ENCODE measurements around the gene ACAD8. TPM values are rescaled to one million over a fixed set of nuclear protein-coding genes. Genes with fewer than 3 reads are reported as not detected.

Gene ACAD8
- total and polyA plus RNA-seq, 10 of the 15 experiments (the other 5 are each of a cell fraction or from before 2014, with no cell fraction given), result 9.9 to 34.8 (median 22.2) TPM

DNA sequence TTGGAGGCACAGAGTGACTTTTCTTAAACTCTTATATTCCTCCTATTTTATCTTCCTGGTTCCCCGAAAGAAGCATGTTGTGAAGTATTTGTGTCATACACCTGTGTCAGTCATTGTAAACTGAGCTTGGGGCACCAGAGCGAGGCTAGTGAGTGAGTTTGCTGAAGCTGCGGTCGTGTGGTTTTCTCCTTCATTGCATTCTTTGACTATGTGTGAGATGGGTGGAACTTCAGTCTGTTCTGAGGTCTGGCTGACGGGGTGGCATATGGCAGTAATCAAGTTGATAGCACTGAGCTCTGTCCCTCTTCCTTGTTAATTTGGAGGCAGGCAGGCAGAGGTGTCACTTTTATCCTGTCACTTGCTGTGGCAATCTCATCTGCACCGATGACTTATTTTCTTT, 24.7 kb upstream of the ACAD8 start:
- intact Hi-C loops (cut with micrococcal nuclease; ENCODE audit: unreplicated experiment) (no loop called here), in situ Hi-C loops (cut with MboI) (no loop called here)
- ChIA-PET CTCF (interaction anchor here (0.8 to 2.7 kb wide), 7 partner anchors 11 to 33 kb away, joined by 3 to 18 read pairs (median 4); partner anchors contain the start of genes ACAD8 and THYN1), RAD21 (ENCODE audit: unreplicated experiment) (interaction anchor here (1.2 kb wide), 1 partner anchor 25 kb away, joined by 6 read pairs; the partner anchor contains the start of gene ACAD8), SMC1A (ENCODE audit: uncharacterized antibody, unreplicated experiment) (interaction anchor here (0.7 to 1.7 kb wide), 7 partner anchors 11 to 178 kb away, joined by 3 to 8 read pairs (median 5); partner anchors contain the start of gene ACAD8), POLR2A (no interaction called here)
- Histone ChIP-seq H3K27me3 (replicated peaks in 1 of 2; ENCODE audit: control insufficient read depth in 2 of 2, insufficient read depth in 2 of 2, low read length in 1 of 2) (no peaks in the 10 kb centered on the region), H3K79me2 (ENCODE audit: control insufficient read depth, insufficient read depth, low read length) (peaks cover 6% of the 10 kb centered on the region), H3K4me3 (no peak overlapping the region), H3K4me1 (ENCODE audit: control insufficient read depth, insufficient read depth, low read length) (peaks cover 28% of the 10 kb centered on the region), H3K9ac (ENCODE audit: control insufficient read depth, insufficient read depth, low read length) (no peak overlapping the region), H3K36me3 (ENCODE audit: control insufficient read depth in 2 of 2, insufficient read depth in 2 of 2, low read length in 1 of 2) (no peaks in the 10 kb centered on the region), H2AFZ (ENCODE audit: control insufficient read depth, low read depth, low read length) (no peak overlapping the region), H3K27ac (ENCODE audit: control insufficient read depth, insufficient read depth) (no peak overlapping the region), H4K20me1 (ENCODE audit: control insufficient read depth, insufficient read depth) (peaks cover 17% of the 10 kb centered on the region; the same call in 1 of the 2 replicates), H3K9me3 (replicated peaks; ENCODE audit: control insufficient read depth, insufficient read depth, low read length) (no peaks in the 10 kb centered on the region), H3K4me2 (ENCODE audit: control insufficient read depth, insufficient read depth) (peak overlapping the region; percentile 50)
- DNase-seq (ENCODE audit: low read depth, low spot score) (peak; percentile 83), FAIRE-seq (peak; percentile 87), ATAC-seq (peak; percentile 76)
- no TSS peak for BruUV-seq (replicated peaks)
- 0% methylated on average over 6 of the region's 6 CpGs for WGBS (ENCODE audit: insufficient coverage, insufficient replicate concordance, low lambda C conversion rate, missing lambda C conversion rate)
- TF ChIP-seq SUPT20H (IDR thresholded peaks at IDR 0.05; ENCODE audit: borderline replicate concordance, control insufficient read depth, low read depth, low read length) (no peak), PAX5 (IDR thresholded peaks at IDR 0.05; ENCODE audit: borderline replicate concordance, low read depth, low read length) (peak; percentile 98), TBL1XR1 (IDR thresholded peaks at IDR 0.05; ENCODE audit: low read depth, low read length) (0 out of 2 replicates have a peak, but pooled peaks have one; percentile 24), ATF7 (IDR thresholded peaks at IDR 0.05; ENCODE audit: low read depth) (peak; percentile 65; the same call in 1 of the 2 replicates), EP300 (IDR thresholded peaks at IDR 0.05; ENCODE audit: borderline replicate concordance in 1 of 2, control insufficient read depth in 1 of 2, low read depth in 2 of 2, low read length in 2 of 2) (peak; percentile 25 to 45; a peak in 1 of 4 replicates), CBFB (IDR thresholded peaks at IDR 0.05; ENCODE audit: low read depth) (peak; percentile 91), ZNF207 (IDR thresholded peaks at IDR 0.05; ENCODE audit: borderline replicate concordance) (no peak), DPF2 (IDR thresholded peaks at IDR 0.05) (0 out of 2 replicates have a peak, but pooled peaks have one; percentile 37), RUNX3 (IDR thresholded peaks at IDR 0.05; ENCODE audit: low read length) (peak; percentile 98), TCF3 (IDR thresholded peaks at IDR 0.05; ENCODE audit: borderline replicate concordance, insufficient read depth, low read depth, low read length) (peak; percentile 78; the same call in 1 of the 2 replicates)
- TF ChIP-seq, protein P1, sequence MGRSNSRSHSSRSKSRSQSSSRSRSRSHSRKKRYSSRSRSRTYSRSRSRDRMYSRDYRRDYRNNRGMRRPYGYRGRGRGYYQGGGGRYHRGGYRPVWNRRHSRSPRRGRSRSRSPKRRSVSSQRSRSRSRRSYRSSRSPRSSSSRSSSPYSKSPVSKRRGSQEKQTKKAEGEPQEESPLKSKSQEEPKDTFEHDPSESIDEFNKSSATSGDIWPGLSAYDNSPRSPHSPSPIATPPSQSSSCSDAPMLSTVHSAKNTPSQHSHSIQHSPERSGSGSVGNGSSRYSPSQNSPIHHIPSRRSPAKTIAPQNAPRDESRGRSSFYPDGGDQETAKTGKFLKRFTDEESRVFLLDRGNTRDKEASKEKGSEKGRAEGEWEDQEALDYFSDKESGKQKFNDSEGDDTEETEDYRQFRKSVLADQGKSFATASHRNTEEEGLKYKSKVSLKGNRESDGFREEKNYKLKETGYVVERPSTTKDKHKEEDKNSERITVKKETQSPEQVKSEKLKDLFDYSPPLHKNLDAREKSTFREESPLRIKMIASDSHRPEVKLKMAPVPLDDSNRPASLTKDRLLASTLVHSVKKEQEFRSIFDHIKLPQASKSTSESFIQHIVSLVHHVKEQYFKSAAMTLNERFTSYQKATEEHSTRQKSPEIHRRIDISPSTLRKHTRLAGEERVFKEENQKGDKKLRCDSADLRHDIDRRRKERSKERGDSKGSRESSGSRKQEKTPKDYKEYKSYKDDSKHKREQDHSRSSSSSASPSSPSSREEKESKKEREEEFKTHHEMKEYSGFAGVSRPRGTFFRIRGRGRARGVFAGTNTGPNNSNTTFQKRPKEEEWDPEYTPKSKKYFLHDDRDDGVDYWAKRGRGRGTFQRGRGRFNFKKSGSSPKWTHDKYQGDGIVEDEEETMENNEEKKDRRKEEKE (IDR thresholded peaks at IDR 0.05), result no peak
- TF ChIP-seq, protein P2, sequence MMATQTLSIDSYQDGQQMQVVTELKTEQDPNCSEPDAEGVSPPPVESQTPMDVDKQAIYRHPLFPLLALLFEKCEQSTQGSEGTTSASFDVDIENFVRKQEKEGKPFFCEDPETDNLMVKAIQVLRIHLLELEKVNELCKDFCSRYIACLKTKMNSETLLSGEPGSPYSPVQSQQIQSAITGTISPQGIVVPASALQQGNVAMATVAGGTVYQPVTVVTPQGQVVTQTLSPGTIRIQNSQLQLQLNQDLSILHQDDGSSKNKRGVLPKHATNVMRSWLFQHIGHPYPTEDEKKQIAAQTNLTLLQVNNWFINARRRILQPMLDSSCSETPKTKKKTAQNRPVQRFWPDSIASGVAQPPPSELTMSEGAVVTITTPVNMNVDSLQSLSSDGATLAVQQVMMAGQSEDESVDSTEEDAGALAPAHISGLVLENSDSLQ (IDR thresholded peaks at IDR 0.05), result peak; percentile 91
- TF ChIP-seq, protein P3, sequence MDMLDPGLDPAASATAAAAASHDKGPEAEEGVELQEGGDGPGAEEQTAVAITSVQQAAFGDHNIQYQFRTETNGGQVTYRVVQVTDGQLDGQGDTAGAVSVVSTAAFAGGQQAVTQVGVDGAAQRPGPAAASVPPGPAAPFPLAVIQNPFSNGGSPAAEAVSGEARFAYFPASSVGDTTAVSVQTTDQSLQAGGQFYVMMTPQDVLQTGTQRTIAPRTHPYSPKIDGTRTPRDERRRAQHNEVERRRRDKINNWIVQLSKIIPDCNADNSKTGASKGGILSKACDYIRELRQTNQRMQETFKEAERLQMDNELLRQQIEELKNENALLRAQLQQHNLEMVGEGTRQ (IDR thresholded peaks at IDR 0.05; ENCODE audit: borderline replicate concordance, low read depth, low read length), result no peak
- TF ChIP-seq, protein P4, sequence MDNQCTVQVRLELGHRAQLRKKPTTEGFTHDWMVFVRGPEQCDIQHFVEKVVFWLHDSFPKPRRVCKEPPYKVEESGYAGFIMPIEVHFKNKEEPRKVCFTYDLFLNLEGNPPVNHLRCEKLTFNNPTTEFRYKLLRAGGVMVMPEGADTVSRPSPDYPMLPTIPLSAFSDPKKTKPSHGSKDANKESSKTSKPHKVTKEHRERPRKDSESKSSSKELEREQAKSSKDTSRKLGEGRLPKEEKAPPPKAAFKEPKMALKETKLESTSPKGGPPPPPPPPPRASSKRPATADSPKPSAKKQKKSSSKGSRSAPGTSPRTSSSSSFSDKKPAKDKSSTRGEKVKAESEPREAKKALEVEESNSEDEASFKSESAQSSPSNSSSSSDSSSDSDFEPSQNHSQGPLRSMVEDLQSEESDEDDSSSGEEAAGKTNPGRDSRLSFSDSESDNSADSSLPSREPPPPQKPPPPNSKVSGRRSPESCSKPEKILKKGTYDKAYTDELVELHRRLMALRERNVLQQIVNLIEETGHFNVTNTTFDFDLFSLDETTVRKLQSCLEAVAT (IDR thresholded peaks at IDR 0.05), result peak; percentile 86
- TF ChIP-seq, protein P5, sequence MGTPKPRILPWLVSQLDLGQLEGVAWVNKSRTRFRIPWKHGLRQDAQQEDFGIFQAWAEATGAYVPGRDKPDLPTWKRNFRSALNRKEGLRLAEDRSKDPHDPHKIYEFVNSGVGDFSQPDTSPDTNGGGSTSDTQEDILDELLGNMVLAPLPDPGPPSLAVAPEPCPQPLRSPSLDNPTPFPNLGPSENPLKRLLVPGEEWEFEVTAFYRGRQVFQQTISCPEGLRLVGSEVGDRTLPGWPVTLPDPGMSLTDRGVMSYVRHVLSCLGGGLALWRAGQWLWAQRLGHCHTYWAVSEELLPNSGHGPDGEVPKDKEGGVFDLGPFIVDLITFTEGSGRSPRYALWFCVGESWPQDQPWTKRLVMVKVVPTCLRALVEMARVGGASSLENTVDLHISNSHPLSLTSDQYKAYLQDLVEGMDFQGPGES (IDR thresholded peaks at IDR 0.05), result no peak

Data from GM12878 (cell line).